Stomach (tissue), 4 donors: ENCODE data around the gene C18orf32.

ENCODE experiments used
- CTCF ChIP-seq, 7 experiments: fragments of 450-650 bp in 4 of 7; fragments of 200-600 bp in 3 of 7; sonication (generic) in 3 of 7; IDR thresholded peaks; one replicate each; pipeline ENCODE4 v1.5.1; 2016 to 2019; ENCODE audit warnings: antibody characterized with exemption in 7 of 7, control low read depth in 2 of 7, mild to moderate bottlenecking in 1 of 7
- POLR2A ChIP-seq, 4 donors: fragments of 450-650 bp; IDR thresholded peaks; one replicate each; pipeline ENCODE4 v1.6.1; 2016; ENCODE audit warnings: antibody characterized with exemption in 4 of 4, control low read depth in 2 of 4, mild to moderate bottlenecking in 1 of 4, moderate library complexity in 1 of 4
- POLR2AphosphoS5 ChIP-seq, 3 donors: sonication (generic); formaldehyde crosslinking; IDR thresholded peaks; one replicate each; pipeline ENCODE4 v1.6.1; 2016; ENCODE audit warnings: antibody characterized with exemption in 3 of 3

- TF ChIP-seq CTCF (IDR thresholded peaks at IDR 0.05) (no peak), POLR2A (IDR thresholded peaks at IDR 0.05) (no peak), POLR2AphosphoS5 (IDR thresholded peaks at IDR 0.05) (no peak)
Measured at GRCh38 chr18:49495076-49495475, 8.0 kb upstream of the C18orf32 start.
